Astrocyte (in vitro differentiated cells and primary cell): ENCODE measurements around the gene SPPL3.

Experiments
- EZH2 ChIP-seq: IDR thresholded peaks from 2 replicates; pipeline ENCODE4 v1.6.1; 2012; ENCODE audit warnings: mild to moderate bottlenecking, low read length, inconsistent platforms; ENCODE audit not compliant: insufficient read depth
- TF ChIP-seq, protein P1 (sequence below): IDR thresholded peaks from 2 replicates; pipeline ENCODE4 v1.5.1; 2011; ENCODE audit warnings: low read depth, mild to moderate bottlenecking, inconsistent platforms, low read length, moderate library complexity; ENCODE audit not compliant: insufficient read depth

- TF ChIP-seq, protein P1, sequence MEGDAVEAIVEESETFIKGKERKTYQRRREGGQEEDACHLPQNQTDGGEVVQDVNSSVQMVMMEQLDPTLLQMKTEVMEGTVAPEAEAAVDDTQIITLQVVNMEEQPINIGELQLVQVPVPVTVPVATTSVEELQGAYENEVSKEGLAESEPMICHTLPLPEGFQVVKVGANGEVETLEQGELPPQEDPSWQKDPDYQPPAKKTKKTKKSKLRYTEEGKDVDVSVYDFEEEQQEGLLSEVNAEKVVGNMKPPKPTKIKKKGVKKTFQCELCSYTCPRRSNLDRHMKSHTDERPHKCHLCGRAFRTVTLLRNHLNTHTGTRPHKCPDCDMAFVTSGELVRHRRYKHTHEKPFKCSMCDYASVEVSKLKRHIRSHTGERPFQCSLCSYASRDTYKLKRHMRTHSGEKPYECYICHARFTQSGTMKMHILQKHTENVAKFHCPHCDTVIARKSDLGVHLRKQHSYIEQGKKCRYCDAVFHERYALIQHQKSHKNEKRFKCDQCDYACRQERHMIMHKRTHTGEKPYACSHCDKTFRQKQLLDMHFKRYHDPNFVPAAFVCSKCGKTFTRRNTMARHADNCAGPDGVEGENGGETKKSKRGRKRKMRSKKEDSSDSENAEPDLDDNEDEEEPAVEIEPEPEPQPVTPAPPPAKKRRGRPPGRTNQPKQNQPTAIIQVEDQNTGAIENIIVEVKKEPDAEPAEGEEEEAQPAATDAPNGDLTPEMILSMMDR: no peak
- TF ChIP-seq EZH2: no peak
Measured at GRCh38 chr12:120872487-120872886, 31.7 kb downstream of the SPPL3 start.
